Trophoblast cell (in vitro differentiated cells and primary cell): ENCODE data around the gene FANCB.

Experiments used
- DNase-seq, 2 donors: peaks; one replicate each; pipeline ENCODE4 v3.0.0-alpha.2; 2016
- H2AFZ ChIP-seq: 2 replicates; pipeline ENCODE4 v1.6.1; 2013; ENCODE audit warnings: low read length, moderate library complexity, mild to moderate bottlenecking; ENCODE audit not compliant: insufficient read depth, poor library complexity
- H2AK5ac ChIP-seq: 2 replicates; pipeline ENCODE4 v1.6.1; 2013; ENCODE audit warnings: mild to moderate bottlenecking, low read length
- H2BK120ac ChIP-seq: 2 replicates; pipeline ENCODE4 v1.6.1; 2013; ENCODE audit warnings: low read length, mild to moderate bottlenecking, moderate library complexity; ENCODE audit not compliant: insufficient read depth, poor library complexity
- H2BK12ac ChIP-seq: 2 replicates; pipeline ENCODE4 v1.6.1; 2013; ENCODE audit warnings: mild to moderate bottlenecking, low read length, moderate library complexity
- H2BK5ac ChIP-seq: 2 replicates; pipeline ENCODE4 v1.6.1; 2013; ENCODE audit warnings: low read length, low read depth, moderate library complexity, mild to moderate bottlenecking; ENCODE audit not compliant: poor library complexity
- H3K14ac ChIP-seq: 2 replicates; pipeline ENCODE4 v1.6.1; 2013; ENCODE audit warnings: mild to moderate bottlenecking, low read length
- H3K18ac ChIP-seq: 2 replicates; pipeline ENCODE4 v1.6.1; 2013; ENCODE audit warnings: mild to moderate bottlenecking, low read length
- H3K23ac ChIP-seq: 2 replicates; pipeline ENCODE4 v1.6.1; 2013; ENCODE audit warnings: low read length
- H3K27ac ChIP-seq: 2 replicates; pipeline ENCODE4 v1.5.1; 2013; ENCODE audit warnings: low read depth, mild to moderate bottlenecking, inconsistent platforms, low read length, moderate library complexity
- H3K27me3 ChIP-seq: 2 replicates; pipeline ENCODE4 v1.6.1; 2013; ENCODE audit warnings: inconsistent platforms, mild to moderate bottlenecking, low read length, moderate library complexity; ENCODE audit not compliant: insufficient read depth
- H3K36me3 ChIP-seq, 2 experiments: 1 replicate in 1 of 2; 2 replicates in 1 of 2; pipeline ENCODE4 v1.6.1; 2013; ENCODE audit warnings: low read length in 2 of 2, mild to moderate bottlenecking in 2 of 2, moderate library complexity in 1 of 2; ENCODE audit not compliant: insufficient read depth in 2 of 2, control insufficient read depth in 1 of 2
- H3K4ac ChIP-seq: 2 replicates; pipeline ENCODE4 v1.6.1; 2013; ENCODE audit warnings: low read depth, mild to moderate bottlenecking, low read length, moderate library complexity
- H3K4me1 ChIP-seq, 2 experiments: 1 replicate in 1 of 2; 2 replicates in 1 of 2; pipeline ENCODE4 v1.6.1; 2013; ENCODE audit warnings: low read length in 2 of 2, mild to moderate bottlenecking in 2 of 2, moderate library complexity in 1 of 2; ENCODE audit not compliant: insufficient read depth in 2 of 2, control insufficient read depth in 1 of 2
- H3K4me2 ChIP-seq: 2 replicates; pipeline ENCODE4 v1.6.1; 2013; ENCODE audit warnings: inconsistent platforms, mild to moderate bottlenecking, low read length, moderate library complexity
- H3K4me3 ChIP-seq: 2 replicates; pipeline ENCODE4 v1.5.1; 2013; ENCODE audit warnings: mild to moderate bottlenecking, low read depth, low read length, inconsistent platforms
- H3K79me1 ChIP-seq: one replicate; pipeline ENCODE4 v1.6.1; 2013; ENCODE audit warnings: low read length
- H3K79me2 ChIP-seq: 2 replicates; pipeline ENCODE4 v1.6.1; 2013; ENCODE audit warnings: low read length, mild to moderate bottlenecking; ENCODE audit not compliant: control insufficient read depth, insufficient read depth, poor library complexity
- H3K9ac ChIP-seq: 2 replicates; pipeline ENCODE4 v1.6.1; 2013; ENCODE audit warnings: mild to moderate bottlenecking, low read length
- H3K9me3 ChIP-seq: 2 replicates; pipeline ENCODE4 v1.6.1; 2013; ENCODE audit warnings: low read depth, mild to moderate bottlenecking, control low read depth, inconsistent platforms, low read length; ENCODE audit not compliant: insufficient read depth
- H4K12ac ChIP-seq: 2 replicates; pipeline ENCODE4 v1.6.1; 2013; ENCODE audit warnings: low read depth, mild to moderate bottlenecking, low read length, moderate library complexity
- H4K8ac ChIP-seq: 2 replicates; pipeline ENCODE4 v1.6.1; 2013; ENCODE audit warnings: low read depth, mild to moderate bottlenecking, low read length, moderate library complexity
- H4K91ac ChIP-seq: one replicate; pipeline ENCODE4 v1.6.1; 2013; ENCODE audit warnings: low read depth, mild to moderate bottlenecking, low read length, moderate library complexity
- WGBS: extraction: QIAGEN DNeasy Blood & Tissue Kit; methylation state at CpG from one replicate; pipeline ENCODE4 v1.1.7; 2013; ENCODE audit warnings: missing lambda C conversion rate; ENCODE audit not compliant: insufficient read length, insufficient coverage; ENCODE audit errors: extremely low coverage; 5-methylcytosine and 5-hydroxymethylcytosine counted together

Gene FANCB

GRCh38 chrX:14798805-14799397 is 74.0 kb downstream of the FANCB start:
- no peak overlapping the region for H3K4me3 ChIP-seq
- no peak overlapping the region for H2AFZ ChIP-seq
- no peak overlapping the region for H3K9ac ChIP-seq
- WGBS: no CpG with 5 or more reads among the region's 3 CpGs
- H4K91ac ChIP-seq: no peak overlapping the region
- H3K14ac ChIP-seq: no peak overlapping the region
- H3K4me2 ChIP-seq: no peak overlapping the region
- no peak overlapping the region for H3K27ac ChIP-seq
- no peak overlapping the region for H2AK5ac ChIP-seq
- H3K9me3 ChIP-seq: no peaks in the 10 kb centered on the region
- no peak for DNase-seq
- H3K23ac ChIP-seq: no peak overlapping the region
- H3K27me3 ChIP-seq: no peaks in the 10 kb centered on the region
- H3K4me1 ChIP-seq: peaks cover 2 to 3% of the 10 kb centered on the region in 2 experiments
- H2BK120ac ChIP-seq: no peak overlapping the region
- H4K8ac ChIP-seq: no peak overlapping the region
- no peak overlapping the region for H2BK5ac ChIP-seq
- no peaks in the 10 kb centered on the region for H3K79me1 ChIP-seq
- H3K4ac ChIP-seq: no peak overlapping the region
- no peak overlapping the region for H2BK12ac ChIP-seq
- H4K12ac ChIP-seq: no peak overlapping the region
- H3K79me2 ChIP-seq: no peaks in the 10 kb centered on the region
- no peak overlapping the region for H3K18ac ChIP-seq
- H3K36me3 ChIP-seq: no peaks in the 10 kb centered on the region
